HG02870 (cell line): ENCODE data around the gene RIPK4.

Source experiments
- ATAC-seq: cut with Tn5 transposase; IDR thresholded peaks from one replicate; pipeline ENCODE4 v1.9.1; 2021; ENCODE audit warnings: mild to moderate bottlenecking, moderate library complexity; ENCODE audit not compliant: unreplicated experiment

The RIPK4 gene

GRCh38 chr21:41755258-41755933, 11.5 kb downstream of the RIPK4 start:
- no peak for ATAC-seq

- no peak for ATAC-seq
These were observed 12.4 kb downstream of the RIPK4 start for GRCh38 chr21:41754479-41754891.

GRCh38 chr21:41753006-41753898, 13.6 kb downstream of the RIPK4 start:
- ATAC-seq = no peak

- no peak for ATAC-seq
These were observed 14.6 kb downstream of the RIPK4 start for GRCh38 chr21:41752231-41752681.

- no peak for ATAC-seq
These were observed 15.2 kb downstream of the RIPK4 start for GRCh38 chr21:41751611-41752011.

- no peak for ATAC-seq
These were observed 16.2 kb downstream of the RIPK4 start for GRCh38 chr21:41750532-41751151.

GRCh38 chr21:41750051-41750450, 16.8 kb downstream of the RIPK4 start:
- ATAC-seq = no peak

GRCh38 chr21:41749286-41749685, 17.6 kb downstream of the RIPK4 start:
- ATAC-seq = no peak

- ATAC-seq = no peak
These were observed 18.7 kb downstream of the RIPK4 start for GRCh38 chr21:41747943-41748738.

- ATAC-seq = no peak
These were observed 20.2 kb downstream of the RIPK4 start for GRCh38 chr21:41746744-41747006.

- ATAC-seq = no peak
These were observed 20.7 kb downstream of the RIPK4 start for GRCh38 chr21:41745971-41746743.

GRCh38 chr21:41745026-41745820, 21.6 kb downstream of the RIPK4 start:
- ATAC-seq = no peak

- no peak for ATAC-seq
These were observed 22.6 kb downstream of the RIPK4 start for GRCh38 chr21:41744028-41744930.

GRCh38 chr21:41743321-41744027, 23.4 kb downstream of the RIPK4 start:
- no peak for ATAC-seq

GRCh38 chr21:41742073-41742875, 24.6 kb downstream of the RIPK4 start:
- ATAC-seq = no peak

- ATAC-seq = no peak
These were observed 25.4 kb downstream of the RIPK4 start for GRCh38 chr21:41741253-41742072.
